HS-27A (cell line): ENCODE data around the gene UBE2D1.

Source experiments
- DNase-seq: peaks from one replicate; pipeline ENCODE4 v3.0.0-alpha.2; 2012; ENCODE audit warnings: low read depth, missing footprints

UBE2D1 gene

DNA sequence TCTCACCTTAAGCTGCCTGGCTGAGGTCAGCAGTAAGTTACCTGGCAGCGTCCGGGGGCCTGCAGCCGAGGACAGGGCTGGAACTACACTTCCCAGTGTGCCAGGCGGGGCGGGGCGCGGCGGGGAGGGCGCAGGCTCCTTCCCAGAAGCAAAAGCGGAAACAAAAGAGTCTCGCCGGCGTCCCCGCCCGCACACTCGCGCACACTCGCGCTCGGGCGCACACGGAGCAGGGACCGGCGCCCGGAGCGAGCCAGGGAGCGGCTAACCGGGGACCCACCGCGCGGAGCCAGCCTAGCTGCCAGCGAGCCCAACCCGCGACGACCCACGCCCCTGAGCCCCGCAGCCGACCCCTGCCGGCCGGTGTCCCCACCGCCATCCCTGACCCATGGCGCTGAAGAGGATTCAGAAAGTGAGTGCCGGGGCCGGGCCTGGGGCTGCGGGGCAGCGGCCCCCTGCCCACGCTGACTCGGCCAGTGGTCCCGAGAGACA is at the start of gene UBE2D1:
Gene UBE2D1, plus strand, starts transcription at position 190 of the 489 bp plus-strand sequence. Its CDS starts 196 bp downstream, at position 386.
- DNase-seq: peak; percentile 9

- no peak for DNase-seq
Observed at GRCh38 chr10:58291538-58292174, 43.1 kb upstream of the UBE2D1 start.

DNA sequence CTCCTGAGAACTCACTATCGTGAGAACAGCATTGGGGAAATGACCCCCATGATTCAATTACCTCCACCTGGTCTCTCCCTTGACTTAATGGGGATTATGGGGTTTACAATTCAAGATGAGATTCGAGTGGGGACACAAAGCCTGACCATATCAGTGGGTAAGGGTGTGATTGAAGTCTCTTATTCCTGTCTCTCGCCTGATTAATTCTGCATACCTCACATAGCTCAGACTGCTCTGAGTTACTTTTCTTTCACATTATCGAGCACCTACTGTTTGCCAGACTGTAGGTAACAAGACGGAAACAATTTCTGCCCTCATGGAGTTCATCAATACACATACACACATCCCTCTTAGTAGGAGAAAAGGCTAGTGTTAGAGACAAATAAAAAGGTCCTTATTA is 40.8 kb upstream of the UBE2D1 start:
- DNase-seq: no peak

- no peak for DNase-seq
Observed at GRCh38 chr10:58299580-58299979, 35.2 kb upstream of the UBE2D1 start.

DNA sequence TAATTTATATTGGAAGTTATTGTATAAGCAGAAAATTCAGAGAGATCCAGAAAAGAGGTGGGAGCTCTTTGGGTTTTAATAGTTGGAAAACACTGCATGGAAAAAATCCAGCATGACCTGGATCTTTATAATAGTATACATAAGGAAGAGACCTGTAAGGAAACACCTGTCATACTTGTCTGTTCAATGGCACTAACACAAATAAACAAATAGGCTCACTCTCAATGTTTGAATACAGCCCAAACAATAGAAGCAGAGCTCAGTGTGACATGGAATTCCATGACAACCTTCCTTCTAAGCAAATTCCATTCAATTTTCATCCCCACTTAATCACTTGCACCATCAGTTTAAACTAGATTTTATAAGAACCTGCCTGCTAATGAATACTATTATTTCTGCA is 34.1 kb upstream of the UBE2D1 start:
- no peak for DNase-seq

GRCh38 chr10:58302254-58302653 is 32.6 kb upstream of the UBE2D1 start:
- DNase-seq: no peak

GRCh38 chr10:58304099-58304633 is 30.6 kb upstream of the UBE2D1 start:
- no peak for DNase-seq

DNA sequence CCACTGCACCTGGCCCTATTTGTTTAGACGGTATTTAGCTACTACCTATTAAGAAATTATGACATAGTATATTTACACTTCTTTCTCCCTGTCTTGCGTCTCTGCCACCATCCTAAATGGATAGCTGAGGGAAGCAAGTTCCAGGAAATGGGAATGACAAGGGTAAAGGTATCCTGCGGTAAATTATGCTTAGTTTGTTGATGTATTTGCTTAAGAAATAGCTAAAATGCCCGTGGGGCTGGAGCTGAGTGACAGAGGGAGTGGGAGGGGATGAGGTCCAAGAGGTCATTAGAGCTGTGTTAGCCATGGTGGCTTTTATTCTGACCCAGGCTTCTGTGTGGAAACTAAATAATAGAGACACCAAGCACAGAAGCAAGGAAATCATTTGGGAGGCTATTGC is 29.0 kb upstream of the UBE2D1 start:
- DNase-seq: no peak

- DNase-seq: no peak
Observed at GRCh38 chr10:58307676-58308075, 27.1 kb upstream of the UBE2D1 start.

DNA sequence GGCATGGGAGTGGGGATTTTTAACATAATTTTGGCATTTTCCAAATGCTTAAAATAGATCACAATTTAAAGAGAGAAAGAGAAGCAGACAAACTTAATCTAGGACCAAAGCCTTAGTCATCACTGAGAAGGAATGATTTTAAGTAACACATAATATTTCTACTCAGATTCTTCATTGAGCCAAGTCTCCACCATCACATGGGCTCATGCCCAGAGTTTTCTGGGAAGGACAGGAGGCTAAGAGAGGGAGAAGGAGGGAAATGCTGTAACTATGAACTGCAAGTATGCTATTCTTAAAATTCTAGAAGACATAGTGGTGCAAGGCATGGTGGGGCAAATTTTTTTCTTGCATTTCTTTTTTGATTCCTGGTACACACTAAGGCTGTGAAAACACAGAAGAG is 23.8 kb upstream of the UBE2D1 start:
- DNase-seq: no peak

DNA sequence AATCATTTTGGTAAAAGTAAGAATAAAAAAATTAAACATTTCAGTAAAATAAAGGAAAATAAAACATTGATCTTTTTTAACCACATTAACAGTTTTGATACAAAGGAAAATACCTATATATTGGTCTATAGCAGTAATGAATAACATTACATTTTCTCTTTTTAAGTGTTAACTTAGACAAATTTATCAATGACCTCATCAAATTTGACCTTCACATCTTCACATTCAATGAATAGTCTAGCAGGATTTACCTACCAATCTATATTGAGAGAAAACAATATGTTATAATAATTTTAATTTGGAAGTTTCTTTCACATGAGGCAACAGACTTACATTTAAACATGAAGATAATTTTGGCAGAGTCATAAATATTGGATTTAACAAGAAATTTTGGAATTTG is 17.9 kb upstream of the UBE2D1 start:
- no peak for DNase-seq

GRCh38 chr10:58318346-58318745 is 16.5 kb upstream of the UBE2D1 start:
- DNase-seq: no peak

GRCh38 chr10:58319599-58319998 is 15.2 kb upstream of the UBE2D1 start:
- DNase-seq: no peak

DNA sequence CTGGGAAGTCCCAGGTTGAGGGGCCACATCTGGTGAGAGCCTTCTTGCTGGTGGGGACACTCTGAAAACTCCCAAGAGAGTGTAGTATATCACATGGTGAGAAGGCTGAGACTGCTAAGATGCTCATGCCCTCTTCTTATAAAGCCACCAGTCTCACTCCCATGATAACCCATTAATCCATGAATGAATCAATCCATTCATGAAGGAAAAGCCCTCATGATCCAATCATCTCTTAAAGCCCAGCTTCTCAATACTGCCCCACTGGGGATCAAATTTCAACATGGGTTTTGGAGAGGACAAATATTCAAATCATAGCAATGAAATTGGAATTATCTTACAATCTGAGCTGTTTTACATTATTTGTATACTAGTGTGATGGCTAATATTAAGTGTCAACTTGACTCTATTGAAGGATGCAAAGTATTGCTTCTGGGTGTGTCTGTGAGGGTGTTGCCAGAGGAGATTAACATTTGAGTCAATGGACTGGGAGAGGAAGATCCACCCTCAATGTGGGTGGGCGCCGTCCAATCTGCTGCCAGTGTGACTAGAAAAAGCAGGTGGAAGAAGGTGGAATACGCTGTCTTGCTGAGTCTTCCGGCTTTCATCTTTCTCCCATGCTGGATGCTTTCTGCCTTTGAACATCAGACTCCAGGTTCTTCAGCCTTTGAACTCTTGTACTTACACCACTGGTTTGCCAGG is 14.3 kb upstream of the UBE2D1 start:
- DNase-seq: no peak

GRCh38 chr10:58322072-58322834 is 12.6 kb upstream of the UBE2D1 start:
- no peak for DNase-seq

DNA sequence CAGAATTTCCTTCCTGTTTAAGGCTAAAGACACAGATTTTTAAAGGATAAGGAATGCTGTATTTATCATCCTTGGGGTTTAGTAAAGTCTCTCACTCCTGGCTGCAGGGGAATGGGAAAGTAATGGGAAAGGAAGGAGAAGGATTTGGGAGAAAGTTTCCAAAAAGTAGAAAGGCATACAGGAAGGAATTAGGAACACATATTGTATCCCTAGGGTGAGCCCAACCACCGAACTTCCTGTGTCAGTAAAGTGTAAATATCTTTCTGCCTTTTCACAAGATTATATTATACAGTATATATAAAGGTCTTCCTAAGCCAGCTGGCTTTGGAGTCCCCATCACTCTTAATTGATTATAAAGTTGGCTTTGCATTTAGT is 12.0 kb upstream of the UBE2D1 start:
- DNase-seq: no peak

GRCh38 chr10:58326967-58327381 is 7.8 kb upstream of the UBE2D1 start:
- no peak for DNase-seq

DNA sequence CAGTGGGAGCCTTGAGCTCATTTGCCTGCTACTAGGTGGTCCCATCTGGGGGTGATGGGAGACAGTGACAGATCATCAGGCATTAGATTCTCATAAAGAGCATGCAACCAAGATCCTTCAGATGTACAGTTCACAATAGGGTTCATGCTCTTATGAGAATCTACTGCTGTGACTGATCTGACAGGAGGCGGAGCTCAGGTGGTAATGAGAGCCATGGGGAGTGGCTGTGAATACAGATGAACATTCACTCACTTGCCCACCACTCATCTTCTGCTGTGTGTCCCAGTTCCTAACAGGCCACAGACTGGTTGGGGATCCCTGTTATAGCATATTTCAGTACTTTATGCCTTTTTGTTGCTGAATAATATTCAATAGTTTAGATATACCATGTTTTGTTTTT is 6.6 kb upstream of the UBE2D1 start:
- no peak for DNase-seq

- DNase-seq: no peak
Observed at GRCh38 chr10:58330431-58330830, 4.4 kb upstream of the UBE2D1 start.

DNA sequence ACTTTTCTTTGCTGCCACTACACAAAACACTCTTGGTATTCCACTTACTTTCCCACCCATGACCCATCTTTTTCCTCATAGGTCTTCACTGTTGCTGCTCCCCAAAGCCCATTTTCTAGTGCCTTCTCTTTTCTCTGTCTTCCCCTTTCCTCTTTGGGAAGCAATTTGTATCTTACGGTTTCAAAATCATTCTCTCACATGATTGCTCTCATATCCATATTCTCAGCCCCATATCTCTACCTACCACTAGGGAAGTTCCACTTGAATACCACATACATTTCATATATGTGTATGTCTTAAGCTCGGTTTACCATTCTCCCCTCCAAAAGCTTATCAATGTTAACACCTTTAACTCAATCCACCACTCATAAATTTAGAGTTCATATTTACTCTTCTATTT is 3.2 kb upstream of the UBE2D1 start:
- no peak for DNase-seq

DNA sequence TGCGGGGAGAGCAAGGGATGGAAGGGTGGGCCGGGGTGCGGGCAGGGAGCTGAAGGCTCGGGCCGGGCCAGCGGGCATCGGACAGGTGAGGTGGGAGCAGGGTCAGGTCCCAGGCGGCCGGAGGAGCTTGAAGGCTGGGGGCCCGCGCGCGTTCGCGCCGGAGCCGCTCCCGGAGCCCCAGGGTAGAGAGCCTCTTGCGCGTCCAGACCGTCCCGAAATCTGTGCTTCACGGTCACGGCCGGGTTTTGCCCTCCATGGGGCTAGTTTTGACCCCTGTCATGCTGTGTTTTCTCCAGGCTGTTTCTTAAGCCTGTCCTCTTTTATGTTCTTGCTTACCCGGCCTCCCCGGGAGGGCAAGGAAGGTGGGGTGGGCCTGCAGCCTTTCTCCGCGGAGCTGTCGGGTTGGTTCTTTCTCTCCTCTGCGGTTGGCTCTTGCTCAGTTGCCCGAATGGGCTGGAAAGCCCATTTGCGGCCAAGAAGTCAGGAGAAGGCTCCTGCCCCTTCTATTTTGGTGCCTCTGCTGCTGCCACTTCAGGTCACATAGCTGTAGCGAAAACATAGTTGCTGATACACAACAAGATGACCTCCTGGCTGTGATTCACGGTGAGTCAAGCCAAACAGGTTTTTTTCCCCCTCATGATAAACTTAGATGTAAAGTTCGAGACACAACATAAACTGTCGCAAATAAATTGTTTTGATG is 650 bp downstream of the UBE2D1 start:
- peak; percentile 5 for DNase-seq

DNA sequence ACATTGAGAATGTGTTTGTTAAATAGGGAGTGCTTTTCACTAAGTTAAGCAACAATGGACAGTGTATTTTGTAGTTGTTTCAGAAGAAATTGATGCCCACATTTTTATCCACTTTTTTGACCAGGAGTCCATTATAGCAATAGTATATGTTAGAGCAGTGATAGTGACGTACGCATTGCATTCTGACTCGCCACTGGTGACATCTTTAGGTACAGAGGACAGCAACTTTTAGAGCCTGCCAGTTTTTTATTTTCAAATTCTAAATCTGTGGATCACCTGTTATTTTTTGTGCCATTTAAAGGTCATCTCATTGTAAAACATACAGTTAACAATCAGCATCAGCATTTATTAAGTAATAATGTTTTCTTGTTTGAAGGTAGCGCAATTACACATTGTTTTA is 1.4 kb downstream of the UBE2D1 start:
- DNase-seq: no peak
